HEK293T (cell line): ENCODE measurements around the gene CALN1.

Source experiments
- BHLHE40 ChIP-seq: fragments of 450-650 bp; IDR thresholded peaks from 2 replicates; pipeline ENCODE4 v1.6.1; 2016; ENCODE audit warnings: mild to moderate bottlenecking, moderate library complexity, borderline replicate concordance
- CTBP1 ChIP-seq: fragments of 450-650 bp; IDR thresholded peaks from 2 replicates; pipeline ENCODE4 v1.6.1; 2016; ENCODE audit warnings: borderline replicate concordance
- ELF4 ChIP-seq: fragments of 450-650 bp; IDR thresholded peaks from 2 replicates; pipeline ENCODE4 v1.6.1; 2017; ENCODE audit warnings: antibody characterized with exemption
- FOXA1 ChIP-seq: fragments of 450-650 bp; IDR thresholded peaks from 2 replicates; pipeline ENCODE4 v1.6.1; 2016; ENCODE audit warnings: mild to moderate bottlenecking
- FOXK2 ChIP-seq: fragments of 450-650 bp; IDR thresholded peaks from 2 replicates; pipeline ENCODE4 v1.6.1; 2016; ENCODE audit warnings: mild to moderate bottlenecking
- HDGF ChIP-seq: fragments of 450-650 bp; IDR thresholded peaks from 2 replicates; pipeline ENCODE4 v1.6.1; 2017; ENCODE audit warnings: antibody characterized with exemption, borderline replicate concordance
- L3MBTL2 ChIP-seq: fragments of 450-650 bp; conservative IDR thresholded peaks from 2 replicates; pipeline ENCODE4 v1.6.1; 2016; ENCODE audit warnings: mild to moderate bottlenecking
- LEF1 ChIP-seq: fragments of 450-650 bp; IDR thresholded peaks from 2 replicates; pipeline ENCODE4 v1.6.1; 2017; ENCODE audit warnings: mild to moderate bottlenecking, borderline replicate concordance
- NFRKB ChIP-seq: fragments of 450-650 bp; IDR thresholded peaks from 2 replicates; pipeline ENCODE4 v1.6.1; 2016; ENCODE audit warnings: mild to moderate bottlenecking, moderate library complexity
- SP1 ChIP-seq: fragments of 450-650 bp; IDR thresholded peaks from 2 replicates; pipeline ENCODE4 v1.6.1; 2017
- SUZ12 ChIP-seq: fragments of 450-650 bp; IDR thresholded peaks from 2 replicates; pipeline ENCODE4 v1.6.1; 2016; ENCODE audit warnings: mild to moderate bottlenecking
- TARDBP ChIP-seq: fragments of 450-650 bp; IDR thresholded peaks from 2 replicates; pipeline ENCODE4 v1.6.1; 2016

DNA sequence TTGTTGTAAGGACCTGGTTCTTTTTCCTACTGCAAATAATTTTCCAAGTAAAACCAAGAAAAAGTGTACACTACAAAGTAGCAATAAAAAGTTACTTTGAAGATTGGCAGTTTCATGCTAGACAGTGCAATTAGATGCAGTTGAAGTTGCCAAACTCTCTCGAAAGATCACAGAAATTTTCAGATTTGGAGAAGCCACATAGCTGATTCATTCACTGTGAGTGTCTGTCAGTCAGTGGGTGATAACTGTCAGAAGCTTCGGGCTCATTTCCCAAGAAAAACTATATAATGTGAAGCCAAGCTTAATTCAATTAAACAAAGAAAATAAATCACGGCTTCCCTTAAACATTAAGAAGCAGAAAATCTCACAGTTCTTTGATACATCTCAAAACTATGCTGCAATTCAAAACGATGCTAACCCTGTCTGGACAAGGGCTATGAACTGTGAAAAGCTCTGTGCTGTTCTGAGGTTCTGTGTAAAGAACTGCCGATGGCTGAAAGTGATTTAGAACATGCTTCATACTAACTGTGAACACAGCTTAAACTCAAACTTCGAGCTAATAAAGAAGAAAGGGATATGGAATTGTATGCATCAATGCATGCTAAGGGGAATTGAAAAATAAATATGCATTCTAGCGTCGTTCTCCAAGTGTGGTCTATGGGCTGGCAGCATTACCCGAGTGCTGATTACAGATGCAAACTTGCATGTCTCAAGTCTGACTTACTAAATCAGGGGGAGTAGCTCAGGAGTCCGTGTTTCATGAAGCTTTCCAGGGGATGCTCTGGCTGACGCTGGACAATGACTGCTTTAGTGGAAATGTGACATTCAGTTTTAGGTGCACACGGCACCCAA, 557.4 kb downstream of the CALN1 start:
- no peak for TF ChIP-seq BHLHE40
- TF ChIP-seq SUZ12: no peak
- no peak for TF ChIP-seq NFRKB
- no peak for TF ChIP-seq SP1
- no peak for TF ChIP-seq TARDBP
- no peak for TF ChIP-seq CTBP1
- no peak for TF ChIP-seq LEF1
- TF ChIP-seq FOXK2: no peak
- TF ChIP-seq L3MBTL2: no peak
- no peak for TF ChIP-seq HDGF
- no peak for TF ChIP-seq ELF4
- no peak for TF ChIP-seq FOXA1
